H1 (cell line): Measurements from ENCODE around the gene ZFPL1. TPM values are rescaled to one million over a fixed set of nuclear protein-coding genes. Genes with fewer than 3 reads are reported as not detected.

Experiments used
- CTCF ChIA-PET: fragments of 300-600 bp; sonication (Branson Sonifier 250); formaldehyde crosslinking; loops from one replicate; lab custom pipeline; 2021; ENCODE audit not compliant: partially characterized antibody; lab: Charles Lee
- POLR2A ChIA-PET: fragments of 300-600 bp; sonication (Branson Sonifier 250); formaldehyde crosslinking; loops from one replicate; lab custom pipeline; 2021; ENCODE audit warnings: inconsistent platforms; ENCODE audit not compliant: partially characterized antibody; lab: Charles Lee
- DNase-seq, 2 experiments: peaks; one replicate each; pipeline versions ENCODE4 v3.0.0 to v3.0.0-alpha.2; 2010 to 2022; ENCODE audit warnings: low spot score in 2 of 2, low read depth in 1 of 2, mixed read lengths in 1 of 2
- FAIRE-seq: peaks from 2 replicates; lab custom pipeline; 2011; peaks lifted over from hg19 to GRCh38; lab: Jason Lieb, UNC
- H2AFZ ChIP-seq: 2 replicates; pipeline ENCODE4 v1.8.1; 2012; ENCODE audit warnings: low read length, inconsistent platforms
- H2AK5ac ChIP-seq: 2 replicates; pipeline ENCODE4 v1.6.1; 2013; ENCODE audit warnings: low read depth, low read length
- H2BK120ac ChIP-seq: replicated peaks from 2 replicates; pipeline ENCODE3; 2013; ENCODE audit warnings: low read depth, low read length, inconsistent platforms
- H2BK12ac ChIP-seq: 2 replicates; pipeline ENCODE4 v1.6.1; 2013; ENCODE audit warnings: low read depth, low read length
- H2BK15ac ChIP-seq: 2 replicates; pipeline ENCODE4 v1.6.1; 2013; ENCODE audit warnings: low read length
- H2BK20ac ChIP-seq: 2 replicates; pipeline ENCODE4 v1.6.1; 2013; ENCODE audit warnings: low read length
- H2BK5ac ChIP-seq: 2 replicates; pipeline ENCODE4 v1.6.1; 2013; ENCODE audit warnings: low read depth, low read length
- H3K14ac ChIP-seq: 2 replicates; pipeline ENCODE4 v1.6.1; 2013; ENCODE audit warnings: inconsistent platforms; ENCODE audit not compliant: insufficient read length
- H3K18ac ChIP-seq: 2 replicates; pipeline ENCODE4 v1.6.1; 2013; ENCODE audit warnings: low read length; ENCODE audit errors: extremely low read depth
- H3K23ac ChIP-seq: 2 replicates; pipeline ENCODE4 v1.6.1; 2013; ENCODE audit warnings: inconsistent platforms; ENCODE audit not compliant: insufficient read length
- H3K23me2 ChIP-seq: 2 replicates; pipeline ENCODE4 v1.6.1; 2013; ENCODE audit warnings: low read depth, low read length
- H3K27ac ChIP-seq: 2 replicates; pipeline ENCODE4 v1.6.1; 2011; ENCODE audit warnings: low read depth, low read length, inconsistent platforms
- H3K27me3 ChIP-seq, 4 experiments: replicated peaks in 1 of 4; 1 replicate in 1 of 4; 2 replicates in 3 of 4; pipeline versions ENCODE4 v1.6.1 to v1.8.1; 2011 to 2013; ENCODE audit warnings: low read length in 3 of 4, mild to moderate bottlenecking in 3 of 4, inconsistent platforms in 2 of 4, mixed read lengths in 2 of 4, moderate library complexity in 1 of 4; ENCODE audit not compliant: control insufficient read depth in 3 of 4, insufficient read depth in 3 of 4; ENCODE audit errors: extremely low read depth in 1 of 4
- H3K36me3 ChIP-seq, 4 experiments: 2 replicates each; pipeline versions ENCODE4 v1.6.1 to v1.8.1; 2011 to 2013; ENCODE audit warnings: mild to moderate bottlenecking in 4 of 4, low read length in 3 of 4, moderate library complexity in 2 of 4, control low read depth in 1 of 4, inconsistent platforms in 1 of 4; ENCODE audit not compliant: insufficient read depth in 4 of 4, control insufficient read depth in 2 of 4
- H3K4ac ChIP-seq: replicated peaks from 2 replicates; pipeline ENCODE3; 2013; ENCODE audit warnings: low read length, low read depth, mixed read lengths, inconsistent platforms; ENCODE audit not compliant: insufficient read length
- H3K4me1 ChIP-seq, 4 experiments: replicated peaks in 1 of 4; 1 replicate in 1 of 4; 2 replicates in 3 of 4; pipeline versions ENCODE4 v1.6.1 to v1.8.1; 2011 to 2013; ENCODE audit warnings: low read length in 3 of 4, inconsistent platforms in 2 of 4, mixed read lengths in 1 of 4; ENCODE audit not compliant: insufficient read depth in 4 of 4, control insufficient read depth in 3 of 4
- H3K4me2 ChIP-seq, 2 experiments: 2 replicates each; pipeline versions ENCODE4 v1.6.1 to v1.8.1; 2011 to 2013; ENCODE audit warnings: low read depth in 2 of 2, low read length in 2 of 2, control low read depth in 1 of 2, inconsistent platforms in 1 of 2, mild to moderate bottlenecking in 1 of 2; ENCODE audit not compliant: insufficient read depth in 1 of 2
- H3K4me3 ChIP-seq, 4 experiments: fragments of 200-600, 300-600 bp in 1 of 4; sonication (generic), shearing (Covaris generic), sonication (Bioruptor Twin) in 1 of 4; 2 replicates each; pipeline versions ENCODE4 v1.5.1 to v1.8.1; 2011 to 2016; ENCODE audit warnings: low read length in 4 of 4, low read depth in 3 of 4, control low read depth in 2 of 4, inconsistent platforms in 2 of 4, mild to moderate bottlenecking in 2 of 4, mixed read lengths in 1 of 4, moderate library complexity in 1 of 4; ENCODE audit not compliant: insufficient read depth in 2 of 4; ENCODE audit errors: extremely low read depth in 1 of 4
- H3K56ac ChIP-seq: replicated peaks from 2 replicates; pipeline ENCODE3; 2013; ENCODE audit warnings: low read depth, mild to moderate bottlenecking, mixed read lengths, low read length, inconsistent platforms; ENCODE audit not compliant: insufficient read length
- H3K79me1 ChIP-seq: 2 replicates; pipeline ENCODE4 v1.6.1; 2013; ENCODE audit warnings: low read depth, low read length, control low read depth
- H3K79me2 ChIP-seq, 2 experiments: 2 replicates each; pipeline versions ENCODE4 v1.6.1 to v1.8.1; 2012 to 2013; ENCODE audit warnings: low read length in 2 of 2, mild to moderate bottlenecking in 2 of 2, inconsistent platforms in 1 of 2; ENCODE audit not compliant: insufficient read depth in 2 of 2, control insufficient read depth in 1 of 2
- H3K9ac ChIP-seq, 4 experiments: replicated peaks in 1 of 4; 1 replicate in 1 of 4; 2 replicates in 3 of 4; pipeline versions ENCODE4 v1.6.1 to v1.8.1; 2011 to 2013; ENCODE audit warnings: low read depth in 3 of 4, low read length in 3 of 4, control low read depth in 2 of 4, mild to moderate bottlenecking in 2 of 4, moderate library complexity in 2 of 4, inconsistent platforms in 1 of 4; ENCODE audit errors: extremely low read depth in 1 of 4
- H3K9me3 ChIP-seq, 2 experiments: 2 replicates each; pipeline versions ENCODE4 v1.6.1 to v1.8.1; 2012 to 2013; ENCODE audit warnings: mild to moderate bottlenecking in 2 of 2, moderate library complexity in 2 of 2, control low read depth in 1 of 2, inconsistent platforms in 1 of 2, low read depth in 1 of 2, low read length in 1 of 2, mixed read lengths in 1 of 2; ENCODE audit not compliant: insufficient read depth in 2 of 2
- H4K20me1 ChIP-seq, 2 experiments: replicated peaks in 1 of 2; 2 replicates each; pipeline versions ENCODE3 to v1.8.1; 2011 to 2013; ENCODE audit warnings: inconsistent platforms in 2 of 2, low read length in 2 of 2, mild to moderate bottlenecking in 1 of 2; ENCODE audit not compliant: insufficient read depth in 2 of 2, control insufficient read depth in 1 of 2
- H4K5ac ChIP-seq: 2 replicates; pipeline ENCODE4 v1.6.1; 2013; ENCODE audit warnings: low read length, low read depth, mixed read lengths, inconsistent platforms; ENCODE audit not compliant: insufficient read length
- H4K8ac ChIP-seq: 2 replicates; pipeline ENCODE4 v1.8.0; 2013; ENCODE audit warnings: mild to moderate bottlenecking, moderate library complexity, low read length, inconsistent platforms; ENCODE audit not compliant: insufficient read depth; ENCODE audit errors: extremely low read depth
- H4K91ac ChIP-seq: replicated peaks from 2 replicates; pipeline ENCODE3; 2013; ENCODE audit warnings: low read length, mixed read lengths, inconsistent platforms; ENCODE audit not compliant: insufficient read length
- POU5F1 ChIP-seq: IDR thresholded peaks from 2 replicates; pipeline ENCODE4 v1.6.1; 2011; ENCODE audit warnings: low read depth, mild to moderate bottlenecking, low read length, moderate library complexity
- WGBS, 2 experiments: shearing (Covaris generic) in 1 of 2; methylation state at CpG; one replicate each; pipeline versions ENCODE4 v1.1.6 to v1.1.7; 2013 to 2015; ENCODE audit warnings: low lambda C conversion rate in 2 of 2, mixed read lengths in 2 of 2, inconsistent platforms in 1 of 2, low coverage in 1 of 2, missing lambda C conversion rate in 1 of 2; ENCODE audit not compliant: insufficient replicate concordance in 2 of 2, insufficient coverage in 1 of 2, insufficient read length in 1 of 2; ENCODE audit errors: extremely low coverage in 1 of 2, missing lambda C conversion rate in 1 of 2; 5-methylcytosine and 5-hydroxymethylcytosine counted together
- polyA plus RNA-seq, 7 experiments: library from polyadenylated mRNA; depleted of rRNA in 3 of 7; stranded (reverse) in 5 of 7; unstranded in 2 of 7; fragments of >200 nt in 5 of 7; fragments of 200-250 nt in 2 of 7; gene quantifications; 1 replicate in 5 of 7; 2 replicates in 1 of 7; 4 replicates in 1 of 7; pipeline versions ENCODE4 v1.2.1 to v1.2.3, GENCODE V29; 2011 to 2013; ENCODE audit warnings: missing spikeins in 2 of 7, mixed read lengths in 2 of 7
- total RNA-seq: library from RNA; stranded (reverse); fragmentation: NEBNext Ultra II Directional; extraction: Animal tissue kit (Norgen Biotek cat#: 25700); gene quantifications from 2 replicates; pipeline ENCODE4 v1.2.1, GENCODE V29; 2021

The ZFPL1 gene
- total and polyA plus RNA-seq, 2 of the 8 experiments (the other 6 are each of a cell fraction or from before 2014, with no cell fraction given), result 21.5 to 76.8 TPM

GRCh38 chr11:65108469-65109123 lies 24.6 kb downstream of the ZFPL1 start:
- WGBS, 2 experiments, result 95% methylated on average over 32 of the region's 38 CpGs; no CpG with 5 or more reads in 1 of the 2 experiments
- H3K4ac ChIP-seq, result no peak overlapping the region
- no peak overlapping the region for H3K14ac ChIP-seq
- peaks cover 12% of the 10 kb centered on the region; the same call in 1 of the 2 replicates for H3K23me2 ChIP-seq
- no peak overlapping the region for H2BK120ac ChIP-seq
- H3K4me3 ChIP-seq, result no peak overlapping the region
- no peak overlapping the region for H2AK5ac ChIP-seq
- H3K9me3 ChIP-seq, result no peaks in the 10 kb centered on the region
- no peak overlapping the region for H3K4me2 ChIP-seq
- H2BK5ac ChIP-seq, result no peak overlapping the region
- no peak overlapping the region for H2BK12ac ChIP-seq
- H3K27ac ChIP-seq, result no peak overlapping the region
- no peak overlapping the region for H3K56ac ChIP-seq
- H3K79me2 ChIP-seq, result no peaks in the 10 kb centered on the region; a peak in 1 of 4 replicates
- peaks cover 0 to 13% (median 0%) of the 10 kb centered on the region in 4 experiments; a peak in 1 of 8 replicates for H3K36me3 ChIP-seq
- H3K23ac ChIP-seq, result no peak overlapping the region
- H4K8ac ChIP-seq, result no peak overlapping the region
- DNase-seq, result no peak
- peaks cover 7% of the 10 kb centered on the region; the same call in 1 of the 2 replicates for H3K79me1 ChIP-seq
- no peaks in the 10 kb centered on the region for H3K27me3 ChIP-seq
- H4K5ac ChIP-seq, result no peak overlapping the region
- CTCF ChIA-PET, result interaction anchor here (0.6 to 7.9 kb wide), 8 partner anchors 9 to 555 kb away, joined by 3 to 85 read pairs (median 4); partner anchors contain the start of gene ZNHIT2
- no peak overlapping the region for H2AFZ ChIP-seq
- no peak for FAIRE-seq
- H3K9ac ChIP-seq, result no peak overlapping the region
- H4K20me1 ChIP-seq, result peaks cover 0 to 21% of the 10 kb centered on the region in 2 experiments
- H3K4me1 ChIP-seq, result peaks cover 2 to 18% (median 12%) of the 10 kb centered on the region in 4 experiments
- no peak overlapping the region for H2BK20ac ChIP-seq
- no peak overlapping the region for H2BK15ac ChIP-seq
- POLR2A ChIA-PET, result interaction anchor here (0.8 to 17.4 kb wide), 12 partner anchors 8 to 89 kb away, joined by 3 to 305 read pairs (median 6); partner anchors contain the start of genes CDCA5, FAU, MRPL49 and SYVN1
- H4K91ac ChIP-seq, result no peak overlapping the region
- H3K18ac ChIP-seq, result no peak overlapping the region
- no peak for TF ChIP-seq POU5F1
